IMR-90 (cell line): ENCODE results near the gene RAB4B. TPM values are rescaled to one million over a fixed set of nuclear protein-coding genes. Genes with fewer than 3 reads are reported as not detected.

Experiments
- ATAC-seq: fragments of 200-7000 bp; cut with Tn5 transposase; 2 replicates; pipeline ENCODE4 v1.9.1; 2020; ENCODE audit warnings: low read depth, mild to moderate bottlenecking, moderate library complexity
- BruUV-seq: library from RNA; stranded (reverse); fragments of 400-500 nt; replicated peaks from 2 replicates; lab custom pipeline; 2021; lab: Mats Ljungman, UMichigan
- CTCF ChIA-PET: fragments of 300-600 bp; formaldehyde crosslinking; extraction: SDS; loops from one replicate; lab custom pipeline; 2021; ENCODE audit warnings: antibody characterized with exemption; lab: Yijun Ruan, JAX
- POLR2A ChIA-PET: fragments of 300-600 bp; sonication (Branson Sonifier 250); formaldehyde crosslinking; loops from one replicate; lab custom pipeline; 2022; ENCODE audit warnings: antibody characterized with exemption; ENCODE audit not compliant: unreplicated experiment; lab: Charles Lee
- DNase-seq: peaks from one replicate; pipeline ENCODE4 v3.0.0; 2013
- H2AFZ ChIP-seq: replicated peaks from 2 replicates; pipeline ENCODE3; 2013; ENCODE audit warnings: low read length, mild to moderate bottlenecking; ENCODE audit not compliant: poor library complexity
- H2AK5ac ChIP-seq: 2 replicates; pipeline ENCODE4 v1.6.1; 2013; ENCODE audit warnings: low read depth, low read length, inconsistent platforms
- H2AK9ac ChIP-seq: replicated peaks from 2 replicates; pipeline ENCODE3; 2013; ENCODE audit warnings: mild to moderate bottlenecking, low read depth, low read length, moderate library complexity; ENCODE audit not compliant: poor library complexity
- H2BK120ac ChIP-seq: 2 replicates; pipeline ENCODE4 v1.6.1; 2013; ENCODE audit warnings: low read depth, low read length, inconsistent platforms
- H2BK15ac ChIP-seq: 3 replicates; pipeline ENCODE4 v1.6.1; 2013; ENCODE audit warnings: low read depth, low read length, inconsistent platforms
- H2BK20ac ChIP-seq: 2 replicates; pipeline ENCODE4 v1.6.1; 2013; ENCODE audit warnings: low read depth, mild to moderate bottlenecking, inconsistent platforms, low read length, moderate library complexity
- H2BK5ac ChIP-seq: 2 replicates; pipeline ENCODE4 v1.6.1; 2013; ENCODE audit warnings: mild to moderate bottlenecking, low read depth, low read length, inconsistent platforms; ENCODE audit not compliant: poor library complexity, severe bottlenecking
- H3K14ac ChIP-seq: replicated peaks from 2 replicates; pipeline ENCODE4 v1.6.1; 2013; ENCODE audit warnings: low read depth, low read length, inconsistent platforms
- H3K18ac ChIP-seq: 2 replicates; pipeline ENCODE4 v1.6.1; 2013; ENCODE audit warnings: low read depth, low read length, control low read depth
- H3K23ac ChIP-seq: 2 replicates; pipeline ENCODE4 v1.6.1; 2013; ENCODE audit warnings: low read depth, low read length, inconsistent platforms
- H3K27ac ChIP-seq: 2 replicates; pipeline ENCODE4 v1.5.1; 2013; ENCODE audit warnings: mild to moderate bottlenecking, control low read depth, low read length; ENCODE audit not compliant: insufficient read depth
- H3K27me3 ChIP-seq: 2 replicates; pipeline ENCODE4 v1.6.1; 2013; ENCODE audit warnings: low read length; ENCODE audit not compliant: control insufficient read depth, insufficient read depth
- H3K36me3 ChIP-seq: 2 replicates; pipeline ENCODE4 v1.6.1; 2013; ENCODE audit warnings: low read length, mixed read lengths; ENCODE audit not compliant: control insufficient read depth, insufficient read depth
- H3K4ac ChIP-seq: 2 replicates; pipeline ENCODE4 v1.6.1; 2013; ENCODE audit warnings: low read depth, low read length, inconsistent platforms
- H3K4me1 ChIP-seq: 2 replicates; pipeline ENCODE4 v1.6.1; 2013; ENCODE audit warnings: low read length, mixed read lengths; ENCODE audit not compliant: control insufficient read depth, insufficient read depth
- H3K4me2 ChIP-seq: 2 replicates; pipeline ENCODE4 v1.6.1; 2013; ENCODE audit warnings: low read depth, mild to moderate bottlenecking, control low read depth, low read length, moderate library complexity
- H3K4me3 ChIP-seq: 2 replicates; pipeline ENCODE4 v1.5.1; 2013; ENCODE audit warnings: low read depth, mild to moderate bottlenecking, control low read depth, low read length, moderate library complexity; ENCODE audit not compliant: insufficient read depth
- H3K56ac ChIP-seq: 2 replicates; pipeline ENCODE4 v1.6.1; 2013; ENCODE audit warnings: low read length, inconsistent platforms; ENCODE audit not compliant: insufficient read depth; ENCODE audit errors: extremely low read depth
- H3K79me1 ChIP-seq, 2 experiments: 2 replicates each; pipeline ENCODE4 v1.6.1; 2013; ENCODE audit warnings: low read length in 2 of 2, inconsistent platforms in 1 of 2, low read depth in 1 of 2
- H3K9ac ChIP-seq: 2 replicates; pipeline ENCODE4 v1.6.1; 2013; ENCODE audit warnings: low read depth, low read length, control low read depth
- H3K9me1 ChIP-seq: 2 replicates; pipeline ENCODE4 v1.6.1; 2013; ENCODE audit warnings: low read length, inconsistent platforms; ENCODE audit not compliant: insufficient read depth
- H3K9me3 ChIP-seq: 2 replicates; pipeline ENCODE4 v1.6.1; 2013; ENCODE audit warnings: low read length; ENCODE audit not compliant: control insufficient read depth, insufficient read depth
- H4K20me1 ChIP-seq: 2 replicates; pipeline ENCODE4 v1.6.1; 2013; ENCODE audit warnings: low read length, inconsistent platforms; ENCODE audit not compliant: insufficient read depth
- H4K5ac ChIP-seq: 2 replicates; pipeline ENCODE4 v1.6.1; 2013; ENCODE audit warnings: mild to moderate bottlenecking, low read depth, low read length, control low read depth
- H4K8ac ChIP-seq, 2 experiments: 2 replicates each; pipeline ENCODE4 v1.6.1; 2013; ENCODE audit warnings: low read depth in 2 of 2, low read length in 2 of 2, control low read depth in 1 of 2, inconsistent platforms in 1 of 2
- H4K91ac ChIP-seq: 2 replicates; pipeline ENCODE4 v1.6.1; 2013; ENCODE audit warnings: low read depth, low read length, inconsistent platforms; ENCODE audit not compliant: insufficient read depth
- MAFK ChIP-seq: IDR thresholded peaks from 2 replicates; pipeline ENCODE4 v1.6.1; 2012; ENCODE audit warnings: low read depth, low read length, improper control_type of control experiment
- MAZ ChIP-seq: IDR thresholded peaks from 2 replicates; pipeline ENCODE4 v1.6.1; 2012; ENCODE audit warnings: low read depth, mild to moderate bottlenecking, low read length, improper control_type of control experiment, moderate library complexity, borderline replicate concordance
- MXI1 ChIP-seq: IDR thresholded peaks from 2 replicates; pipeline ENCODE4 v1.6.1; 2012; ENCODE audit warnings: low read depth, mild to moderate bottlenecking, low read length, moderate library complexity, borderline replicate concordance
- RAD21 ChIP-seq: IDR thresholded peaks from 2 replicates; pipeline ENCODE4 v1.6.1; 2012; ENCODE audit warnings: low read length, improper control_type of control experiment
- RCOR1 ChIP-seq: IDR thresholded peaks from 2 replicates; pipeline ENCODE4 v1.6.1; 2012; ENCODE audit warnings: mild to moderate bottlenecking, low read length, improper control_type of control experiment; ENCODE audit not compliant: insufficient replicate concordance
- RFX5 ChIP-seq: IDR thresholded peaks from 2 replicates; pipeline ENCODE4 v1.8.0; 2012; ENCODE audit warnings: low read depth, mild to moderate bottlenecking, low read length, moderate library complexity
- WGBS, 2 experiments: methylation state at CpG; one replicate each; pipeline versions ENCODE4 v1.1.5 to v1.1.7; 2013; ENCODE audit warnings: missing lambda C conversion rate in 2 of 2; ENCODE audit not compliant: insufficient read length in 1 of 2; ENCODE audit errors: extremely low coverage in 2 of 2; 5-methylcytosine and 5-hydroxymethylcytosine counted together
- dilution Hi-C: fragments of 300-500 bp; cut with HindIII; formaldehyde crosslinking; loops from one replicate; pipeline ENCODE4 v1.14.3; 2018; ENCODE audit warnings: low sequenced_read_pairs; ENCODE audit not compliant: unreplicated experiment
- in situ Hi-C: fragments of 300-500 bp; cut with MboI; formaldehyde crosslinking; loops from 3 replicates; pipeline ENCODE4 v1.14.3; 2019; ENCODE audit warnings: low sequenced_read_pairs, inconsistent platforms, mixed read lengths
- intact Hi-C: fragments of 100-400 bp; cut with micrococcal nuclease; formaldehyde crosslinking; loops from 2 replicates; pipeline ENCODE4 v1.10.0; 2022
- polyA plus RNA-seq, 3 experiments: library from polyadenylated mRNA; depleted of rRNA; stranded (reverse); fragments of >200 nt; gene quantifications; 2 replicates each; pipeline ENCODE4 v1.2.3, GENCODE V29; 2012; ENCODE audit warnings: low replicate concordance in 1 of 3
- total RNA-seq: library from RNA; depleted of rRNA; stranded (reverse); fragments of >200 nt; gene quantifications from 2 replicates; pipeline ENCODE4 v1.2.3, GENCODE V29; 2012

RAB4B gene
- total and polyA plus RNA-seq, 2 of the 4 experiments (the other 2 are of a cell fraction), result 7.9 to 21.4 TPM

DNA sequence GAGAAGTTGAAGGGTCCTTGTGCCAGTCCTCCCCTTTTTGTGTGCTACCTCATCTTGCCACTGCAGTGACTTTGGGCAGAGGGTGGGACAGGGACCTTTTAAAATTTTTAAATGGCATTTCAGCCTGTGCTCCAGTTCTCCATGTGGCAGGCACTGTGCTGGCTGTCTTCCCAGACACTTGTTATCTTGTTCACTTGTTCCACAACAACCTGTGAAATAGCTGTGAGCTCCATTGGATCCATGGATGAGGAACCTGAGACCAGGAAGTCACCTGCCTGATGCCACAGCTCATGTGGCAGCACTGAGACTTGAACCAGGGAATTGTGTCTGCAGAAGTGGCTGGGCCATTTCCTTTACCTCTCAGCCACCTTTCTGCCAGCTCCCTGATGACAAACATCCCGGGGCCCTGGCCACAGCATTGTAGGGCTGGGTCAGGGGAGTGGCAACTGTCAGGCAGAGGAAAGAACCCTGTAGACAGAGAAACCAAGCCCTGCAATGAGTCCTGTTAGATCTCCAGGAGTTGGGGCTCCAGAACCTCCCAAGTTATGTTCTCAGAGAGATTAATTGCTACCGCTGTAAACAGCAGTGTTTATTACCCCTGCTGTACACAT, 27.3 kb downstream of the RAB4B start:
- Histone ChIP-seq H2AK9ac (no peak overlapping the region), H2BK20ac (no peak overlapping the region), H2BK5ac (no peak overlapping the region), H2BK15ac (no peak overlapping the region), H3K27me3 (no peaks in the 10 kb centered on the region), H3K23ac (no peak overlapping the region), H4K20me1 (peaks cover 88% of the 10 kb centered on the region), H3K9ac (no peak overlapping the region), H3K56ac (no peak overlapping the region), H2AK5ac (no peak overlapping the region), H4K5ac (no peak overlapping the region), H3K9me3 (no peaks in the 10 kb centered on the region), H4K8ac (no peak overlapping the region), H3K79me1 (peaks cover 24 to 96% of the 10 kb centered on the region in 2 experiments), H2BK120ac (no peak overlapping the region), H3K4me3 (no peak overlapping the region), H3K4ac (no peak overlapping the region), H3K9me1 (peaks cover 30% of the 10 kb centered on the region), H3K36me3 (peaks cover 71% of the 10 kb centered on the region), H3K4me2 (no peak overlapping the region), H3K4me1 (peaks cover 35% of the 10 kb centered on the region), H2AFZ (no peak overlapping the region), H4K91ac (no peak overlapping the region), H3K14ac (no peak overlapping the region), H3K27ac (no peak overlapping the region), H3K18ac (no peak overlapping the region)
- ChIA-PET POLR2A (no interaction called here), CTCF (no interaction called here)
- dilution Hi-C loops, result no loop called here
- intact Hi-C loops, result loop anchor here (5.0 kb wide), 1 partner anchor 143 kb away; no protein-coding TSS in a partner anchor
- no peak for ATAC-seq
- in situ Hi-C loops, result loop anchor here (5.0 kb wide), 1 partner anchor 143 kb away; no protein-coding TSS in a partner anchor
- WGBS, 2 experiments, result no CpG with 5 or more reads among the region's 2 CpGs
- DNase-seq, result no peak
- BruUV-seq, result no TSS peak
- TF ChIP-seq MXI1 (no peak), MAFK (no peak), MAZ (no peak), RAD21 (no peak), RCOR1 (no peak), RFX5 (no peak)
